HG03558 (cell line): Measurements from ENCODE around the gene PNPLA8.
"Not testable (repeated sequence)": the region's sequence is repeated elsewhere in the genome, so short reads cannot be mapped to it uniquely, and the experiment has no call there.

ENCODE experiments used
- ATAC-seq: cut with Tn5 transposase; IDR thresholded peaks from one replicate; pipeline ENCODE4 v1.9.1; 2021; ENCODE audit warnings: moderate number of reproducible peaks; ENCODE audit not compliant: unreplicated experiment; ENCODE audit errors: extremely low read depth

The PNPLA8 gene, protein sequence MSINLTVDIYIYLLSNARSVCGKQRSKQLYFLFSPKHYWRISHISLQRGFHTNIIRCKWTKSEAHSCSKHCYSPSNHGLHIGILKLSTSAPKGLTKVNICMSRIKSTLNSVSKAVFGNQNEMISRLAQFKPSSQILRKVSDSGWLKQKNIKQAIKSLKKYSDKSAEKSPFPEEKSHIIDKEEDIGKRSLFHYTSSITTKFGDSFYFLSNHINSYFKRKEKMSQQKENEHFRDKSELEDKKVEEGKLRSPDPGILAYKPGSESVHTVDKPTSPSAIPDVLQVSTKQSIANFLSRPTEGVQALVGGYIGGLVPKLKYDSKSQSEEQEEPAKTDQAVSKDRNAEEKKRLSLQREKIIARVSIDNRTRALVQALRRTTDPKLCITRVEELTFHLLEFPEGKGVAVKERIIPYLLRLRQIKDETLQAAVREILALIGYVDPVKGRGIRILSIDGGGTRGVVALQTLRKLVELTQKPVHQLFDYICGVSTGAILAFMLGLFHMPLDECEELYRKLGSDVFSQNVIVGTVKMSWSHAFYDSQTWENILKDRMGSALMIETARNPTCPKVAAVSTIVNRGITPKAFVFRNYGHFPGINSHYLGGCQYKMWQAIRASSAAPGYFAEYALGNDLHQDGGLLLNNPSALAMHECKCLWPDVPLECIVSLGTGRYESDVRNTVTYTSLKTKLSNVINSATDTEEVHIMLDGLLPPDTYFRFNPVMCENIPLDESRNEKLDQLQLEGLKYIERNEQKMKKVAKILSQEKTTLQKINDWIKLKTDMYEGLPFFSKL

DNA sequence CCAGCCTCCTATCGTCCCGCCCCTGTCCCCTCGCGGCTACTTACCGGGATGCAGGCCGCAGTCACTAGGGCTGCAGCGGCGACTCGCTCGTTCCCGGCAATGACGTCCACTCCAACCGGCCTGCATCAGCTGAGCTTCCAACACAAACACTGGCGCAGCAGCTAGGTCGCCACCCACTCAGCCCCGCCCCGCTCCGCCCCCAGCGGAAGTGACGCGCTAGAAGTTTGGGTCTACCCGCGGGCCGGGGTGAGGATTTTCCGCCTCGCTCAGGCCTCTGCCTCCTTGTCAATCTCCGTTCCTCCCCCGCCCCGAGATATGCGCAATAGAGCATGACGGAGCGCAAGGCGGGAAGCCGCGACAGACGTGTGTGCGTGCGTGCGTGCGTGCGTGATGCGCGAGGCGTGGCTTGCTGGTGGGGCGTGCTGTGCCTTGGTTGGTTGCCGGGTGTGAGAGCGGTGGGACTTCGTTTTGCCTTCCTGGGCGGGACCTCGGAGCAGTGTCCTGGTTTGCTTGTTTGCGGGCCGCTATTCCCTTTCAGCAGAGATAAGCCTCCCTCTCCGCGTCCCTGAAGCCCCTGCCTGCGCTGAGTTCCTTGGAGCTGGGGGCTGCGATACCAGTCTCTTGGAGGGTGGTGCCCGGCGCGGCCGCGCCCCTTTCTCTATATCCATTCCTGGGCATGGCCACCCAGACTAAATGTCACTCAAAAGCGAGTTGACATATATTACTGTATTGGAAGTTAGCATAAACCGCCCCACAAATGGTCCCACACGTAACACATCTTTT, at the start of gene PNPLA8:
TSS of gene PNPLA8 (minus strand) at position 151 of the 783 bp plus-strand sequence. CDS start 10,644 bp downstream, outside the sequence.
- peak; percentile 86 for ATAC-seq

DNA sequence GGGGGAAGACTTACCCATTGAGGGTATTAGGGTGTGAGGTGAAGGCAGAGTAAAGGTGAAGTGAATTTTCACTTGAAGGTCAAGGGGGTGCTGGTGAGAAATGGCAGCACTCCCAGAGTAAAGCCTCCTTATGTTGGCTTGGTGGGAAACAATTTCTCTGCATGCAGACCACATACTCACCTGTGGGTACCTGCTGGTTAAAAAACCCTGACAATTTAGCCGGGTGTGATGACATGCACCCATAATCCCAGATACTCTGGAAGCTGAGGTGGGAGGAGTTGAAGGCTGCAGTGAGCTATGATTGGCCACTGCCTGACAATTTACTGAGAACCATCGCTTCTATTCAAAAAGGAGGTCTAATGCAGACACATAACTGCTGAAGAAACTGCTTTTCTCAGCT, 49.2 kb upstream of the PNPLA8 start:
- no peak for ATAC-seq

DNA sequence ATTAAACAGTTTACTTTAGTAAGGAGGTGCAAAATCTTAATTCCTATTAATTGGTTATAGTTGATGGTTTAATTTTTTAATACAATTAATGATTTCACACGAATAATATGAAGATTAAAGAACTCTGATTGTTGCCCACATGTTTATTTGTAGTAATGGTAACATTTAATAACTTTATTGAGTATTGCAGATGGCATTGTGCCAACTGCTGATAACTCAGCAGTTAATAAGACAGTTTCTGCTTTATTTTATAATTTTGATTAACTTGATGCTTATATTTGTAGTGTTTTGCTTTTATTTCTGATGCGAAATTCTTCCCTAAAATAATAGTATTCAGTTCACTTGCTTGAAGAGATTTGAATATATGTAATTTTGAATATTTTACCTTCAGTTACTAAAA, 46.5 kb upstream of the PNPLA8 start:
- ATAC-seq, result no peak

DNA sequence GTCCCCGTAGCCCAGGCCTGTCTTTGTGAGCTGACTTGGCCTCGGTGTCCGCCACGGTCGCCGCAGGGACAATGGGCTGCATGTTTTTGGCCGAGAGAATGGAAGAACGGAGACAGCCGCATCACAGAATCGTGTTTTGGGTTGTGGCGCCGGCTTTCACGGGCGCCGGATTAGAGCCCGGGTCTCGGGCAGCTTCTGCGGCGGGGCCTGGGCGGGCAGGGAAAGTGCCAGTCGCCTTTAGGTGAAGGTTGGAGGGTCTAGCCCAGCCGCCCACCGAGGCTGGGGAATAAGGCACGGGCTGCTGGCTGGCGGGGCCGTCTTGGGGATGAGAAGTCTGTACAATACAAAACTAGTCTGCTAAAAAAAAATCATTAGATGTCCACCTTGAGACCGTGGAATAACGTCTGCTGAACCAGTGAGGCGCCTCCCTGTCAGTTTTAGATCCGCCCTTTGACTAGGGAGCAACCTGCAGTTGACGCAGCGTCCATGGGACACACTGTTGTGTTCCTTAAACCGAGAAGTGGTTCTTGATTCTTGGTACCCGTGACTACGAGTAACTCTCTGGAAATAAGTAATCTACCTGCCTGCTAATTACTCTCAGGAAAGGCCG, 44.3 kb upstream of the PNPLA8 start:
- ATAC-seq, result peak; percentile 11

DNA sequence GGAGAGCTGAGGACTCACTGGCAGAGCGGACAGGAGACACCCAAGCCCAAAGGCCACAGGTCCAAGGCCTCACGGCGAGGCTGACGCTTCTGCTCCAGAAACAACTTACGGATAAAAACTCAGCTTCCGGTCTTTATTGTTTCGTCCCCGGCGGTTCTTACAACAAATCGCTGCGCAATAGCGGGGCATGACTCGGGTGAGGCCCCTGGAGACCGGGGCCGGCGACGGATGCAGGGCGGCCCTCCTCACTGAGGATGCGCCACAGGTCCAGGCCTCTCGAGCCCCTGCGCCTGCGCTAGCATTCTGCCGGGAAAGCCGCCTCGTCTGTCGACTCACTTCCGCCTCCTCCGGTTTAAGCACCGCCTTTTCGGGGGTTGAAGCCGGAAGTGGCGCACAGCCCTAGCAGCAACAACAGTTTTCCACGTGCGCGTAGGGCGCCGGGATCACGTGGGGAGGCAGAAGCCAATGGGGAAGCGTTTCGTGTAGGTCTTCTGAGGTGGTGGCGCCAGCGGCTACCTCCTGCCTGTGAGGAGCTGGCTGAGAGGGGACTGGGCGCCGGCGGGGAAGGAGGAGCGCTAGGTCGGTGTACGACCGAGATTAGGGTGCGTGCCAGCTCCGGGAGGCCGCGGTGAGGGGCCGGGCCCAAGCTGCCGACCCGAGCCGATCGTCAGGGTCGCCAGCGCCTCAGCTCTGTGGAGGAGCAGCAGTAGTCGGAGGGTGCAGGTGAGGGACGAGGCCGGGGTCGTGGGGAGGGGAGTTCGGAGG, 43.6 kb upstream of the PNPLA8 start, which contains the start of the genes DNAJB9 and THAP5:
TSS of gene DNAJB9 (plus strand) at position 494 of the 765 bp plus-strand sequence. CDS start 1,853 bp downstream, outside the sequence.
TSS of gene THAP5 (minus strand) at position 326 of the 765 bp plus-strand sequence. CDS start at position 189, 137 bp downstream.
- peak; percentile 93 for ATAC-seq

DNA sequence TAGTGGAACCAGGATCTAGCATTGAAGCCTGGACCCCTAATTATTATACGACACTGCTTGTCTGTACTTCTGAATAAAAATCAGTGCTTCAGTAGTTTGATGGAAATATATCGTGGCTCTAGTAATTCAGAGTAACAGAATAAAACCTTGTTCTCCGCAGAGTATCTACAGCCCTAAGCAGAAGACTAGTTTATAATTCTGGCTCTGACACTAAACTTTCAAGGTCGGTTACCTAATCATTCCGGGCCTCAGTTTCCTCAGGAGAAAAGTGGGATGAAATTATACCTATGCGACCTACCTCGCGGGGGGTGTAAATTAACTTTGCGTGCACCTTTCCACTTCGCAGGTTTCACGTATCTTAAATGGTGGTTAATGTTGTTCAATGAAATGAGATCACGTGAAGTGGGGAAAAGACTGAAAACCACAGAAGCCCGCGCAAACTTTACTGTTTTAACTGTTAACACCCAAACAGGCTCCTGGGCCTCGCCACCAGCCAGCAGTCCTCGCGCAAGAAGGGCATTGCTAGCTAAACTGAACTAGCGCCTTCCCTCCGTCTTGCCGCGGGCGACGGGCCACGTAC, 43.0 kb upstream of the PNPLA8 start:
- no peak for ATAC-seq

DNA sequence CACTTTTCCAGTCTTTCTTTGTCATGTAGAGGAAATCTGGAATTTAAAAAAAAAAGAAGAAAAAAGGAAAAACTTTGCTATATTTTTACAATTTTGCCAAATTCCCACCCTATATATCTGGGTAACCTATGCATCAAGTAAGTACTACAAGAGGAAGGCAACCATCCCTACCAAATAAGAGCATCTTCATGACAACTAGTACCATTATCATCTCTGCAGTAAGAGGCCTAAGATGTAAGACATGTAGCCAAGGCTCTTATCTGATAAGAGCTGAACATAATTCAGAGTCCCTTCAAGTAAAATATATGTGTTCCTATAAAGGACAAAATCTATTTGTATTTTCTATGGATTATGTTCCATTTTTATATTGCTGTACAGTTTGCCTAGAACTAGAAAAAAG, 40.1 kb upstream of the PNPLA8 start:
- no peak for ATAC-seq

DNA sequence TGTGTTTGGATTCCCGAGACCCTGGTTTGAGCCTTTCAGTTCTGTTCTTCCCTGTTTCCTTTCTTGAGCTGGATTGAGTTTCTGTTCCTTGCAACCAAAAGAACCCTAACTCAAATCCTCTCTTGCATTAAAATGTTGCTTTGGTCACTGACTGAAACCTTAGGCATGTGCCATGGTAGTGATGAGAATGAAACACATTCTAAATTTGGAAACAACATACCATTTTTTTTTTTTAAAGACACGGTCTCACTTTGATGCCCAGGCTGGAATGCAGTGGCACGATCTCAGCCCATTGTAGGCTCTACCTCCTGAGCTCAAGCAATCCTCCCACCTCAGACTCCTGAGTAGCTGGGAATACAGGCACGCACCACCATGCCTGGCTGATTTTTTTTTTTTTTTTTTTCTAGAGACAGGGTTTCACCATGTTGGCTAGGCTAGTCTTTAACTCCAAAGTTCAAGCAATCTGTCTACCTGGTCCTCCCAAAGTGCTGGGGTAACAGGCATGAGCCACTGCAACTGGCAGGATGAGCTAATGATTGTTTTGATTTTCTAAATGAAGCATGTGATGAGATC, 35.2 kb upstream of the PNPLA8 start:
- ATAC-seq, result no peak

DNA sequence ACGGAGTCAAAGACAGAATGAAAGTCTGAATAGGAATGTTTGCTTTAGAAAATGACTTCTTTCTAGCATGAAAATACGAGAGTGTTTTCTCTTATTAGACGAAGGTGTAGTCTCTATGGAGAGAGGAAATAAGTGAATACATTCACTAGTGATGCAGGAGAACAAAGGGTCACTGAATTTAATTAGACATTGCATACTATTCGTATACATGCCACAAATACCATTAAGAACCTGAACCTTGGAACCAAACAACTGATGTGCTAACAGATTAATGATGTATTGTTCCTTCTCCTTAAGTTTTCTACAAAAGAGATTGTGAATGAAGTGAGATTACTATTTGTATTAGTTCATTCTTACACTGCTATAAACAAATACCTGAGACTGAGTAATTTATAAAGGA, 33.3 kb upstream of the PNPLA8 start:
- ATAC-seq, result no peak

DNA sequence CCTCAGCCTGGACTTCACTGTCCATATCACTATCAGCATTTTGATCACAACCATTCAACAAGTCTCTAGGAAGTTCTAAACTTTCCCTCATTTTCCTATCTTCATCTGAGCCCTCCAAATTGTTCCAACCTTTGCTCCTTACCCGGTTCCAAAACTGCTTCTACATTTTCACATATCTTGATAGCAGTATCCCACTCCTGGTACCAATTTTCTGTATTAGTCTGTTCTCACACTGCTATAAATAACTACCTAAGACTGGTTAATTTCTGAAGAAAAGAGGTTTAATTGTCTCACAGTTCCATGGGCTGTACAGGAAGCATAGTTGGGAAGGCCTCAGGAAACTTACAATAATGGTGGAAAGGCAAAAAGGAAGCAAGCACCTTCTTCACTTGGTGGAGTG, 31.7 kb upstream of the PNPLA8 start:
- ATAC-seq, result no peak

DNA sequence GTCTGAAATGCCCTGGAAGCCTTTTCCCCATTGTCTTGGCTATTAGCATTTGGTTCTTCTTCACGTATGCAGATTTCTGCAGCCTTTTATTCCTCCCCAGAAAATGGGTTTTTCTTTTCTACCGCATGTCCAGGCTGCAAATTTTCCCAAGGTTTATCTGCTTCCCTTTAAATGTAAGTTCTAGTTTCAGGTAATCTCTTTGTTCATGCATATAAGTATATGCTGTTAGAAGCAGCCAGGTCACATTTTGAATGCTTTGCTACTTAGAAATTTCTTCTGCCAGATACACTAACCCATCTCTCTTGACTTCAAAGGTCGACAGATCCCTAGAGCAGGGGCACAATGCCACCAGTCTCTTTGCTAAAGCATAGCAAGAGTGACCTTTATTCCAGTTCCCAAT, 31.3 kb upstream of the PNPLA8 start:
- no peak for ATAC-seq

DNA sequence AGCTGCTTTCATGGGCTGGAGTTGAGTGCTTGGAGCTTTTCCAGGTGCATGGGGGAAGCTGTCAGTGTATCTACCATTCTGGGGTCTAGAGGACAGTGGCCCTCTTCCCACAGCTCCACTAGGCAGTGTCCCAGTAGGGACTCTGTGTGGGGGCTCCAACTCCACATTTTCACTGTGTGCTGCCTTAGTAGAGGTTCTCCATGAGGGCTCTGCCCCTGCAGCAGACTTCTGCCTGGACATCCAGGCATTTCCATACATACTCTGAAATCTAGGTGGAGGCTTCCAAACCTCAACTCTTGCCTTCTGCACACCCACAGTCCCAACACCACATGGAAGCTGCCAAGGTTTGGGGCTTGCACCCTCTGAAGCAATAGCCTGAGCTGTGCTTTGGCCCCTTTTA, 30.7 kb upstream of the PNPLA8 start:
- not testable (repeated sequence) for ATAC-seq

DNA sequence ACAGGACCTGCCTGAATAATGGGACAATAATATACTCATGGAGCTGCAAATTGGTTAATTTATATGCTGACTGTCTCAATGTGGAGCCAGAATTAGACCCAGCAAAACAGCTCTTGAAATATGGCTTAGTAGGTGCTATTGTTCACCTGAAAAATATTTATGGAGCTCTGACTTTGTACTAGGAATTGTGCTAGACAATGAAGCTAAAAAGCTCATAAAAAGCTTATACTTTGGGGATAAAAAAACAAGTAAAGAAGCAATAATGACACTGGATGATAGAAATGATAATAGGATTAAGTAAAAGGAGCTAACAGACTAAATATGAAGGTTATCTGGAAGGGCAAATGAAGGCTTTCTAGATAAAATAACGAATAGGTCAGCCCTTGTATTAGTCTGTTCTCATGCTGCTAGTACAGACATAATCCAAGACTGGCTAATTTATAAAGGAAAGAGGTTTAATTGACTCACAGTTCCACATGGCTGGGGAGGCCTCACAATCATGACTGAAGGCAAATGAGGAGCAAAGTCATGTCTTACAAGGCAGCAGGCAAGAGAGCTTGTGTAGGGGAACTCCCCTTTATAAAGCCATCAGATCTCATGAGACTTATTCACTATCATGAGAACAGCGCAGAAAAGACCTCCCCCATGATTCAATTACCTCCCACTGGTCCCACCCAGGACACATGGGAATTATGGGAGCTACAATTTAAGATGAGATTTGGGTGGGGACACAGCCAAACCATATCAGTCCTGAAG, 22.4 kb upstream of the PNPLA8 start:
- not testable (repeated sequence) for ATAC-seq

DNA sequence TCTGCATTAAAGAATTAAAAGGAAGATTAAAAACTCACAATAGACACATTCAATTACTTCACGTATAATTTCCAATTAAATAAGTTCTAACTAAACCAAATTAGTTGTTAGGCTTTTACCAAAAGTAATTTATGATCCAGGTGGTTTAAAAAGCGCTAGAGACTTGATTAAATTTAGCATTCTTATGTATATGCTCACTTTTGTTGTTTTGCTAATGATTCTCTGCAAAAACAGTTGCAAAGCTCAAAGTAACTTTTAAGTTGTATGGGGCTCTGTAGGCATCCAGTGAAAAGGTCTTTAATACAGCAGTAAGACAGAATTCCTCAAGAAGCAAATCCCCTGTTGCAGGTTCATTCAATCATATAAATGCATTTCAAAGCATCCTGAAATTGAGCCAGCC, 15.5 kb upstream of the PNPLA8 start:
- ATAC-seq, result no peak

DNA sequence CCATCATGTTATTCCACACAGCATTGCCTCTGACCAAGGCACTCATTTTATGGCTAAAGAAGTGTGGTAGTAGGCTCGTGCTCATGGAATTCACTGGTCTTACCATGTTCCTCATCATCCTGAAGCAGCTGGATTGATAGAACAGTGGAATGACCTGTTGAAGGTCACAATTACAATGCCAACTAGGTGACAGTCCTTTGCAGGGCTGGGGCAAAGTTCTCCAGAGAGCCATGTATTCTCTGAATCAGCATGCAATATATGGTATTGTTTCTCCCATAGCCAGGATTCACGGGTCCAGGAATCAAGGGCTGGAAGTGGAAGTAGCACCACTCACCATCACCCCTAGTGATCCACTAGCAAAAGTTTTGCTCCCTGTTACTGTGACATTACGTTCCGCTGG, 12.8 kb upstream of the PNPLA8 start:
- ATAC-seq, result not testable (repeated sequence)

DNA sequence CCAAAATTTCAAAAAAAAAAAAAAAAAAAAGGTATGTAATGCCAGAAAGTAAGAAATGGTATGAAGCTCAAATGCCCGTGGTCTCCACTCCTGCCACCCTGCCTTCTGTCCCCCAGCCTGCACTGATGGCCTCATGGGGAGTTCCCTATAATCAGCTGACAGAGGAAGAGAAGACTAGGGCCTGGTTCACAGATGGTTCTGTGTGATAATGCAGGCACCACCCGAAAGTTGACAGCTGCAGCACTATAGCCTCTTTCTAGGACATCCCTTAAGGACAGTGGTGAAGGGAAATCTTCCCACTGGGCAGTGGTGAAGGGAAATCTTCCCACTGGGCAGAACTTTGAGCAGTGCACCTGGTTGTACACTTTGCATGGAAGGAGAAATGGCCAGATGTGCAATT, 12.3 kb upstream of the PNPLA8 start:
- ATAC-seq, result not testable (repeated sequence)

DNA sequence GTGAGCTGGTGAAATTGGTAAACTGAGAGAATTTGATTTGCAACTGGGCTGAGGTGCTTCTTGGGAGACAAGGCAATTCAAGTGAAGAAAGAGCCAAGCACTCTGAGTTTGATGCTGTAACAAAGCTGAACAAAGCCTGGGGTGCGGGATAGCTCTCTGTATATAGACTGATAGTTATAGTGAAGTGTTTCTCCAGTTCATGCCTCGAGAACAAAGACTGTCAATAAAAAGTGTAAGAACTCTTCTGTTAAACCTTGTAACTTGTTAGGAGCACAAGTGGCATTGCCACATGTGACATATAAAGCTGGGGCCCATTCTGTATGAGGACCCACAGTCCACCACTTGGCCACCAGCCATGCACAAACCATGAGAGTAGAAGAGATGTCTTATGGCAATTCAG, 11.3 kb upstream of the PNPLA8 start:
- ATAC-seq, result no peak

DNA sequence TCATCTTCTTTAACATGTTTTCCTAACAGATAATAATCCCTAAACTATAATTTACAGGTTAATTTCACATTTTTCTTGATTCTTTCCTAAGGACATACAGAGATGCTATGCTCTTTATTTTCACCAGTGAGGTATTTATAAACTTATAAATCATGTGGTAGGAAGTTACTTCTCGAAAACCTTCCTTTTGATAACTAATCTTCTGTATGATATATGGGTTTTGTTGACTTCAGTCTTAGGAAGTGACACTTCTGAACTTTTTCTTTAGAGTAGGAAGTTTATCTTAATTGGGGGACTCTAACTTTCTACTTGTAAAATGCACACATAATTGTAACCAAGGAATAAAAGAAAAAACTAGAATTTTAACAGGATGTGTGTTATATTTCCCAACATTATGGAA, 9.8 kb upstream of the PNPLA8 start:
- ATAC-seq, result no peak
